Fibroblast of the aortic adventitia (primary cell): ENCODE measurements around the gene ZFAND3. TPM values are rescaled to one million over a fixed set of nuclear protein-coding genes. Genes with fewer than 3 reads are reported as not detected.

Experiments used
- DNase-seq: peaks from one replicate; pipeline ENCODE4 v3.0.0-alpha.2; 2010; ENCODE audit warnings: low read depth
- H3K4me3 ChIP-seq: 2 replicates; pipeline ENCODE4 v1.5.1; 2011; ENCODE audit warnings: low read depth, mild to moderate bottlenecking, control low read depth, low read length, moderate library complexity
- total RNA-seq: library from RNA; depleted of rRNA; stranded (reverse); fragments of >200 nt; gene quantifications from 2 replicates; pipeline ENCODE4 v1.2.3, GENCODE V29; 2012; ENCODE audit warnings: low replicate concordance
- TF ChIP-seq, protein P1 (sequence below): IDR thresholded peaks from 2 replicates; pipeline ENCODE4 v1.5.1; 2011; ENCODE audit warnings: mild to moderate bottlenecking, low read length, control low read depth, inconsistent platforms; ENCODE audit not compliant: insufficient read depth

Gene ZFAND3
- total RNA-seq, 1 donor, result 31.3 TPM

DNA sequence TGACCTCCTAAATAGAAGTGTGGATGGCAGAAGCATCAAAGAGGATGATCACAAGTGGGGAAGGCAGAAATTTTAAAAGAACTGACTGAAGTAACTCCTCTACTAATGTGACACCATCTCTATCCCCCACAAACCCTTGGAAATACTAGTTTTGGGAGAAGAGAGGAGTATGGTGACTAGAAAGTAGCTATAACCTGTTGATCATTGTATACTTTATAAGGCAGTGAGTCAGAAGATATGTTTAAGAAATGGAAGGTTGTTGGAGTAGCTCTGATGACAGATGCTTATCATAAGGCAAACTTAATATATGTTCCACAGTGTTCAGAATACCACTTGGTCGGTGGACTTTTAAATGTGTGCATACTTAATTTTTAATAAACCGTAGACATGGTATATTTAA lies 116.6 kb downstream of the ZFAND3 start:
- no peak overlapping the region for H3K4me3 ChIP-seq
- DNase-seq, result no peak
- TF ChIP-seq, protein P1, sequence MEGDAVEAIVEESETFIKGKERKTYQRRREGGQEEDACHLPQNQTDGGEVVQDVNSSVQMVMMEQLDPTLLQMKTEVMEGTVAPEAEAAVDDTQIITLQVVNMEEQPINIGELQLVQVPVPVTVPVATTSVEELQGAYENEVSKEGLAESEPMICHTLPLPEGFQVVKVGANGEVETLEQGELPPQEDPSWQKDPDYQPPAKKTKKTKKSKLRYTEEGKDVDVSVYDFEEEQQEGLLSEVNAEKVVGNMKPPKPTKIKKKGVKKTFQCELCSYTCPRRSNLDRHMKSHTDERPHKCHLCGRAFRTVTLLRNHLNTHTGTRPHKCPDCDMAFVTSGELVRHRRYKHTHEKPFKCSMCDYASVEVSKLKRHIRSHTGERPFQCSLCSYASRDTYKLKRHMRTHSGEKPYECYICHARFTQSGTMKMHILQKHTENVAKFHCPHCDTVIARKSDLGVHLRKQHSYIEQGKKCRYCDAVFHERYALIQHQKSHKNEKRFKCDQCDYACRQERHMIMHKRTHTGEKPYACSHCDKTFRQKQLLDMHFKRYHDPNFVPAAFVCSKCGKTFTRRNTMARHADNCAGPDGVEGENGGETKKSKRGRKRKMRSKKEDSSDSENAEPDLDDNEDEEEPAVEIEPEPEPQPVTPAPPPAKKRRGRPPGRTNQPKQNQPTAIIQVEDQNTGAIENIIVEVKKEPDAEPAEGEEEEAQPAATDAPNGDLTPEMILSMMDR, result no peak

DNA sequence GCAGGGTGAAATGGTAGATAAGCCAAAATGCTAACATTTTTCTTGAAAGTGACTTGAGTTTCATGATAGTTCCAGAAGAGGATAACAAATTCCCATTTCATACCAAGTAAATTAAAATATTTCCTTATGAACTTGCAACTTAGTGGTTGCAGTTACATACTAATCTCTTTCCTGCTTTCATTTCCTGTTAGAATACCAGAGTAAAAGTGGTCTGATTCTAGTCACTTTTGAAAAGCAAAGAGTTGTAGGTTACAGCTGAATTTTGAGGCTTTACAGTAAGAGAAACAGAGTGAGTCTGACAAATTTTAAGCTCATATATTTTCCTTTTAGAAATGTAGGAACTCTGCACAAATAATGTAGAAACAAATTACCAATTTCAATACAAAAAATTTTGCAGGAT lies 117.4 kb downstream of the ZFAND3 start:
- TF ChIP-seq, protein P1, result no peak
- DNase-seq, result no peak
- H3K4me3 ChIP-seq, result no peak overlapping the region

DNA sequence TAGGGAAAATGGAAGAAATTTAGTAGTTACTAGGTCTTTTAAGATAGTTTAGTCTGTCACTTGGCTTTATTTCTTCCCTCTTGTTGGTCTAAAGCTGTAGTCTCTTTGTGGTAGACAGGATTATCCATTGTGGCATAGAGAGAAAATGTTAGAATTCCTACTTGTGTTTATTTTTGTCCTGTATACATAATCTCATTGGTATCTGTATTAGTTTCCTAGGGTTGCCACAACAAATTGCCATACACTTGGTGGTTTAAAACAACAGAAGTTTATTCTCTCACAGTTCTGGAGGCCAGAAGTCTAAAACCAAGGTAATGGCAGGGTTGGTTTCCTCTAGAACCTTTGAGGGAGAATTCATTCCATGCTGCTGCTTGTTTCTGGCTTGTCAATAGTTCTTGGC lies 119.4 kb downstream of the ZFAND3 start:
- no peak overlapping the region for H3K4me3 ChIP-seq
- TF ChIP-seq, protein P1, result no peak
- no peak for DNase-seq

DNA sequence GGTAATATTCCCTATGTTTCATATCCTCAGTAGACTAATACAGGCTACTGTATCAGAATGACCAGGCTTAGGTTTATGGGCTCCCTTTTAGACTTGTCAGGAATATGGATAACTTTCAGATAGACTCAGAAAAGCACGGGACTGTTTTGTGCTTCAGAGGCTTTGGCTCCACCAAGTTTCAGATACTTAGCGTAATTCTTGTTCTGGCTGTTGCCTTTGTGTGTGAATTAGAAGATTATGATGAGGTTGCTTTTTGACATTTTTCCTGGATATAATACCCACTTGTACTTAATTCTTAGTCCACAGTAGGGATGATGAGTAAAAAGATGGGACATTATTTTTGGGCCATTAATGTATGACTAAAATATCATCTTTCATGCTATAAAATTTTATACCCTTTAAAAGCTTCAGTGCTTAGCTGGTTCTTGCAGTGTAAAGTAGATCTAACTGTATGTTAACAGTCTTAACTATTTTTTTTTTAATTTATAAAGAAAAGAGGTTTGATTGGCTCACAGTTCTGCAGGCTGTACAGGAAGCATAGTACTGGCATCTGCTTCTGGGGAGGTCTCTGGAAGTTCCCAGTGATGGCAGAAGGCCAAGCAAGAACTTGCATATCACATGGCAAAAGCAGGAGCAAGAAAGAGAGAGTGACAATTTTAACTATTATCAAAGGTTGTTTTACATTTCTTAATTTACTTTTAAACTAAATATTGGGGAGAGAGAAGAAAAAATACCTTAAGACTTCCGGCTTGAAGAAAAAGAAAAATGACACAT lies 120.7 kb downstream of the ZFAND3 start:
- TF ChIP-seq, protein P1, result no peak
- H3K4me3 ChIP-seq, result no peak overlapping the region
- peak; percentile 61 for DNase-seq

DNA sequence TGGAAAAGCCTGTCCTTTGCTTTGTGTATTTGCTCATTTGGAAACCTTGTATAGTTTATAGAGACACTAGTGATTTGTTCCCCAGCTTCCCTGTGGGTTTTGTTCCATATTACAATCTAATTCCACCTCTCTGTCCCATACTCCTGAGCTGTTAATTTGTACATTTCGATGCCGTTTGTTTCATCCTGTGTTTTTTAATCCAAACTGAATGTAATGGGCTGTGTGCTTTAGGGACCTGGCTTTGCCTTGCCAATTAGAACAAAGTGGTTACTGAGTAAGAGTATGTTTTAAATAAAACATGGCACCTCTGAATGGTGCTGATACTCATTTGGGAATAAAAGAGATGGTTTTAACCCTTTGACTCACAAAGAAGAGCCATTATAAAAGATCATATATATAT lies 122.3 kb downstream of the ZFAND3 start:
- DNase-seq, result no peak
- TF ChIP-seq, protein P1, result no peak
- H3K4me3 ChIP-seq, result no peak overlapping the region

DNA sequence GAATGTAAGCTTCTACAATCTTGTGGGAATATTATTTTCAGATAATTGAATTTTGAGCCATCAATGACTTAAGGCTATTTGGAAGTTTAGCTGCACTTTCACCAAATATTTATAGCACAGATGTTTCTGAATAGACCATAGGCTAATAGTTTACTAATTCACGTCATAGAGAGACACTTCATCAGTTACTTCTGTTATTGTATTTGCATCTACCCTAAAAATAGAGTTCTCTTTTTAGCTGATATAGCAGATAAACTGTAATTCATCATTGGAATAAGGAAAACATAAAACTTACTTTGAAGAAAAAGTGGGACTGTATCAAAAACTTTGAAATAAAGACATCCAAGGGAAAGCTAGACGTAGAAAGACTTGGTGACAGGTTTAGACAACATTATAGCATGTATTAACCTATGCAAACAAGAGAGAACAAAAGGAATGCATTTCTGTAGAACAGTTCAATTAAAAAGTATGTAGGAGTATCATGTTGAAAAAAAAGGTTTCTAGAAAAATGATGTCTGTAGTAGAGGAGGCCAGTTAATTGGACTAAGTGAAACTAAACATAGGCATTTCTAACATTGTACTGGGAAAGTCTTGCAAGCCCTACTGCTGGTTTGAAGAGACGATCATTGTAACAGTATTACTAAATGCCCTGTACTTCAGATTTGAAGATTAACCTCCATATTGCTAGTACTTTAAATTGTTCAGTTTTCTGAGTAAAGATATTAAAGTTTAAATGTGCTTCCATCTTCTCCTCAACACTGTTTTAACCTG lies 123.3 kb downstream of the ZFAND3 start:
- DNase-seq, result no peak
- TF ChIP-seq, protein P1, result no peak
- H3K4me3 ChIP-seq, result no peak overlapping the region
